ENCODE data around the gene MARK2. TPM values are rescaled to one million over a fixed set of nuclear protein-coding genes. Genes with fewer than 3 reads are reported as not detected.

The MARK2 gene
- total RNA-seq, 2 experiments from 2014 or later = 23.3 to 24.5 TPM

GRCh38 chr11:63915961-63916836, 77.3 kb downstream of the MARK2 start:
- H3K27me3 Mint-ChIP-seq = no peaks in the 10 kb centered on the region
- H3K4me1 Mint-ChIP-seq (ENCODE audit: low read depth) = peaks cover 14% of the 10 kb centered on the region
- ChIA-PET POLR2A (interaction anchor here (0.9 kb wide), 2 partner anchors 23 to 78 kb away, joined by 3 to 5 read pairs; partner anchors contain the start of gene NAA40), CTCF (interaction anchor here (1.2 to 1.5 kb wide), 6 partner anchors 14 to 149 kb away, joined by 3 to 4 read pairs (median 4); no protein-coding TSS in a partner anchor)
- no peak overlapping the region for H3K27ac Mint-ChIP-seq
- H3K9me3 Mint-ChIP-seq = no peaks in the 10 kb centered on the region
- intact Hi-C loops (cut with micrococcal nuclease) = no loop called here
- TF ChIP-seq, protein P1, sequence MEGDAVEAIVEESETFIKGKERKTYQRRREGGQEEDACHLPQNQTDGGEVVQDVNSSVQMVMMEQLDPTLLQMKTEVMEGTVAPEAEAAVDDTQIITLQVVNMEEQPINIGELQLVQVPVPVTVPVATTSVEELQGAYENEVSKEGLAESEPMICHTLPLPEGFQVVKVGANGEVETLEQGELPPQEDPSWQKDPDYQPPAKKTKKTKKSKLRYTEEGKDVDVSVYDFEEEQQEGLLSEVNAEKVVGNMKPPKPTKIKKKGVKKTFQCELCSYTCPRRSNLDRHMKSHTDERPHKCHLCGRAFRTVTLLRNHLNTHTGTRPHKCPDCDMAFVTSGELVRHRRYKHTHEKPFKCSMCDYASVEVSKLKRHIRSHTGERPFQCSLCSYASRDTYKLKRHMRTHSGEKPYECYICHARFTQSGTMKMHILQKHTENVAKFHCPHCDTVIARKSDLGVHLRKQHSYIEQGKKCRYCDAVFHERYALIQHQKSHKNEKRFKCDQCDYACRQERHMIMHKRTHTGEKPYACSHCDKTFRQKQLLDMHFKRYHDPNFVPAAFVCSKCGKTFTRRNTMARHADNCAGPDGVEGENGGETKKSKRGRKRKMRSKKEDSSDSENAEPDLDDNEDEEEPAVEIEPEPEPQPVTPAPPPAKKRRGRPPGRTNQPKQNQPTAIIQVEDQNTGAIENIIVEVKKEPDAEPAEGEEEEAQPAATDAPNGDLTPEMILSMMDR (IDR thresholded peaks at IDR 0.05) = peak; percentile 64
- H3K36me3 Mint-ChIP-seq (ENCODE audit: low read depth) = no peaks in the 10 kb centered on the region
- H3K4me3 Mint-ChIP-seq = peak overlapping the region; percentile 76
- peak; percentile 43 for ATAC-seq
- DNase-seq = peak; percentile 66

DNA sequence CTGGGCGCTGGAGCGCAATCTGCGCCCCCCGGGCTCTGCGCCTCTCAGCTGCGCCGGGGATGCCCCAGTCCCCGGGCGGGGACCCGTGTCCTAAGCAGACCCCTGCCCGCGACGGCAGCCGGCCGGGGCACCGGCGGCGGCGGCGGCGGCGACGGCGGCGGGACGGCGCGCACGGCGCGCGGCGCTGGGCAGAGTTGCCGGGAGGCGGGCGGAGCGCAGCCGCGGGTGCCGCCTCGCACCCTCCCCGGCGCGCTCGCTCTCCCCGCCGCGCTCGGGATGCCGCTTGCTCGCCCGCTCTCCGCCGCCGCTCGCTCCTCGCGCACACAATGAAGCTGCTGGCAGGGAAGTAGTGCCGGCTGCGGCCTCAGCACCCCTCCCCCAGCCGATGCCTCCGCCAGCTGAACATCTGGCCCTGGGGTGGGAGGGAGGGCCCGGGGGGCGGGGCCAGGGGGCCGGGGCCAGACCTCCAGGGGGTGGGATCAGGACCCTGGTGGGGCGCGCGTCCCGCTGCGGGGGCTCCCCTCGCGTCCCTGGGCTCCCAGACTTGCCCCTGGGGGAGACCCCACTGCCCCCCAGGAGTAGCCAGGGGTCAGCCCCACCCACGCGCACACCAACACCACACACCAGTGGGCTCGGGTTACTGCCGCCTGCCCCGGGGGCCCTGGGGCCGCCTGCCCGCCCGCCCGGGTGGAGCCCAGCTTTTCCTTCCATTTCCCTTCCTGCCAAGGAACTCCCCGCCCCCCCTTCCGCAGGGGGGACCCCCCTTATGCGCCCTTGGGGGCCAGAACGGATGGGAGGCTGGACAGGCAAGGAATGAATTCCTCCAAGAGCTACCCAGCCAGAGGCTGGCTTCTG, 78.2 kb downstream of the MARK2 start, which contains the start of gene RCOR2:
TSS of gene RCOR2 (minus strand) at position 328 of the 855 bp plus-strand sequence. CDS start 708 bp downstream, outside the sequence.
- TF ChIP-seq, protein P1 (IDR thresholded peaks at IDR 0.05) = no peak
- peak within 1 kb of the TSS; percentile 76 for H3K4me3 Mint-ChIP-seq
- intact Hi-C loops (cut with micrococcal nuclease) = no loop called here
- H3K36me3 Mint-ChIP-seq (ENCODE audit: low read depth) = no peaks in the 10 kb centered on the region
- DNase-seq = peak; percentile 76
- peaks cover 14% of the 10 kb centered on the region for H3K4me1 Mint-ChIP-seq (ENCODE audit: low read depth)
- ATAC-seq = peak; percentile 69
- ChIA-PET POLR2A (interaction anchor here (0.7 to 1.0 kb wide), 4 partner anchors 10 to 79 kb away, joined by 3 to 5 read pairs (median 4); partner anchors contain the start of gene NAA40), CTCF (interaction anchor here (1.0 to 1.9 kb wide), 10 partner anchors 11 to 149 kb away, joined by 3 to 11 read pairs (median 4); partner anchors contain the start of gene MARK2)
- H3K27me3 Mint-ChIP-seq = no peaks in the 10 kb centered on the region
- no peak within 1 kb of the TSS for H3K27ac Mint-ChIP-seq
- H3K9me3 Mint-ChIP-seq = no peaks in the 10 kb centered on the region

GRCh38 chr11:63917692-63918506, 79.0 kb downstream of the MARK2 start:
- peak overlapping the region; percentile 57 for H3K4me3 Mint-ChIP-seq
- H3K4me1 Mint-ChIP-seq (ENCODE audit: low read depth) = peaks cover 14% of the 10 kb centered on the region
- H3K36me3 Mint-ChIP-seq (ENCODE audit: low read depth) = no peaks in the 10 kb centered on the region
- TF ChIP-seq, protein P1 (IDR thresholded peaks at IDR 0.05) = no peak
- DNase-seq (peak; percentile 63), ATAC-seq (peak; percentile 40)
- no peaks in the 10 kb centered on the region for H3K27me3 Mint-ChIP-seq
- ChIA-PET POLR2A (interaction anchor here (0.7 to 1.0 kb wide), 2 partner anchors 11 to 68 kb away, joined by 3 to 5 read pairs; no protein-coding TSS in a partner anchor), CTCF (interaction anchor here (0.6 to 1.9 kb wide), 10 partner anchors 11 to 150 kb away, joined by 3 to 11 read pairs (median 4); partner anchors contain the start of gene MARK2)
- intact Hi-C loops (cut with micrococcal nuclease) = no loop called here
- H3K27ac Mint-ChIP-seq = no peak overlapping the region
- no peaks in the 10 kb centered on the region for H3K9me3 Mint-ChIP-seq

DNA sequence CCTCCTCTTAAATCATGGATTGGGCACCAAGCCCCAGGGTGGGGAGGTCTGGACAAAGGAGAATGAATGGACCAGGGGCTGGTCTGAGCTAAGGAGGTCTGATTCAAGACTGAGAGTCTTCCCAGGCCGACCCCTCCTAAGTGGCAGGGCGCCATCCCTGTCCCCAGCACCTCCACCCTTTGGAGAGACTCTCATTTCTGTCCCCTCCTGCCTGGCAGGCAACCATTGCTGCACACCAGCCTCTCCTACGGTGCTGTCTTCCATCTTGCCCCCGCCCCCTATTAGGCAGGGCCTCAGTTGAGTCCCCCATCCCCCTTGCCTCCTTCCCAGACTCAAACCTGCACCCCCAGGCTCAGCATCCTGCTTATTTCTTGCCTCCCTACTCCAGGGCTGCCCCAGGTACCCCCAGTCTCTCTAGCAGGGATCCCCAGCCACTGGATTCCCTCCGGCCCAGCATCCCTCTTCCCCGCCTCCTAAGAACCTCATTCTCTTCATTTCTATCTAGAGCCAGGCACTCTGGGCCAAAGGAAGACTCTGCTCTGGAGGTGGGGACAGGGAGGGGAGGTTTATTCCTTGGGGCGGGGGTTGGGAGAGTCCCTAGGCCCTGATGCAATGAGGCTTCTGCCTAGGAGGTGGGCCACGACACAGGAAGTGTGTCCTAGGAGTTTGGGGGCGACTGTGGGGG, 79.7 kb downstream of the MARK2 start:
- DNase-seq (no peak), ATAC-seq (no peak)
- intact Hi-C loops (cut with micrococcal nuclease) = no loop called here
- CTCF ChIA-PET = interaction anchor here (1.9 kb wide), 1 partner anchor 27 kb away, joined by 6 read pairs; no protein-coding TSS in a partner anchor
- Mint-ChIP-seq H3K9me3 (no peaks in the 10 kb centered on the region), H3K4me3 (peak overlapping the region; percentile 18), H3K36me3 (ENCODE audit: low read depth) (no peaks in the 10 kb centered on the region), H3K27me3 (no peaks in the 10 kb centered on the region), H3K4me1 (ENCODE audit: low read depth) (peaks cover 14% of the 10 kb centered on the region), H3K27ac (no peak overlapping the region)
- TF ChIP-seq, protein P1 (IDR thresholded peaks at IDR 0.05) = no peak
- POLR2A ChIA-PET = interaction anchor here (1.6 kb wide), 1 partner anchor 20 kb away, joined by 6 read pairs; the partner anchor contains the start of gene NAA40
